Measurements from ENCODE around the gene PTPRS.

PTPRS gene

DNA sequence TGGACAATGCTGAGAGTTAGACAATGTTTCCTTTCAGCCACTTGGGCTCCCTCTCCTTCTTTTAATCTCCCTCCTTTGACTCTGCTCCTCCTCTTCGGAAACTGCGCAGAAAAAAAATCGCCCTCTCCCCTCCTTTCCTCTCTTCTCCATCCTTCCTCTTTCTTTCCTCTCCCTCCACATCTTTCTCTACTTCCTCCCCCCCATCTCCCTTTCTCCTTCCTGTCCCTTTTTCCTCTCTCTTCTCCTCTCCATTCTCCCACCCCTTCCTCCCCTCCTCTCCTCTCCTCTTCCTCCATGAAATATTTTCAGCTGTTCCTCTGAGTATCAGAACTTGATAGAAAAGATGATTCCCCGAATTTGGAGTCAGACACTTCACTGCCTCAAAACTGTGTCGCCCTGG, 15.1 kb upstream of the PTPRS start:
- Histone ChIP-seq H3K36me3 (ENCODE audit: control insufficient read depth in 1 of 2, insufficient read depth in 2 of 2, low read length in 2 of 2) (no peaks in the 10 kb centered on the region), H3K9me3 (ENCODE audit: control insufficient read depth in 1 of 2, low read length in 2 of 2) (no peaks in the 10 kb centered on the region), H3K27me3 (ENCODE audit: control insufficient read depth in 1 of 2, insufficient read depth in 2 of 2, low read length in 2 of 2) (peaks cover 3% of the 10 kb centered on the region in 2 donors), H3K27ac (ENCODE audit: low read depth, low read length) (no peak overlapping the region), H3K4me1 (ENCODE audit: control insufficient read depth in 1 of 2, insufficient read depth in 2 of 2, low read length in 2 of 2) (no peaks in the 10 kb centered on the region), H3K9ac (ENCODE audit: low read depth in 1 of 2, low read length in 2 of 2) (no peak overlapping the region), H3K4me3 (ENCODE audit: low read depth in 1 of 2, low read length in 2 of 2) (no peak overlapping the region)

DNA sequence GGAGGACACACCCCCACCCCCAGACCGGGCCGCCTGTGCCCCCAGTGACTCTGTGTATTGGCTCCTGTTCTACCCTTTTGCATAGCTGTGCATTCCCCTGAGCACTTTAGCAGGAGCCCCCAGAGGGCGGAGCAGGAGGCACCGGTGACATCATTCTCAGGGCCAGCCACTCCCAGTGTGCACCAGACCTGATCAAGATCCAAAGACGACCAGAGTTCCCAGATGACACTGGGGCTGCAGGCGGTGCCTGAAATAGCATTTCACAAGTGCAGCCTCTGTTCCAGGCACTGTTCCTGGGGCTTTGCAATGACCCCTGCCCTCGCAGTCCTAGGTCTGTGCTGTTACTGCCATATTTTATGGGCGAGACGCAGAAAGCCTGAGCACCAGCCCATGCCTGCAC, 14.5 kb upstream of the PTPRS start:
- no peak overlapping the region for H3K4me3 ChIP-seq (ENCODE audit: low read depth in 1 of 2, low read length in 2 of 2)
- H3K9me3 ChIP-seq (ENCODE audit: control insufficient read depth in 1 of 2, low read length in 2 of 2) = no peaks in the 10 kb centered on the region
- no peaks in the 10 kb centered on the region for H3K4me1 ChIP-seq (ENCODE audit: control insufficient read depth in 1 of 2, insufficient read depth in 2 of 2, low read length in 2 of 2)
- no peak overlapping the region for H3K9ac ChIP-seq (ENCODE audit: low read depth in 1 of 2, low read length in 2 of 2)
- no peak overlapping the region for H3K27ac ChIP-seq (ENCODE audit: low read depth, low read length)
- H3K27me3 ChIP-seq (ENCODE audit: control insufficient read depth in 1 of 2, insufficient read depth in 2 of 2, low read length in 2 of 2) = peaks cover 3% of the 10 kb centered on the region in 2 donors
- no peaks in the 10 kb centered on the region for H3K36me3 ChIP-seq (ENCODE audit: control insufficient read depth in 1 of 2, insufficient read depth in 2 of 2, low read length in 2 of 2)

DNA sequence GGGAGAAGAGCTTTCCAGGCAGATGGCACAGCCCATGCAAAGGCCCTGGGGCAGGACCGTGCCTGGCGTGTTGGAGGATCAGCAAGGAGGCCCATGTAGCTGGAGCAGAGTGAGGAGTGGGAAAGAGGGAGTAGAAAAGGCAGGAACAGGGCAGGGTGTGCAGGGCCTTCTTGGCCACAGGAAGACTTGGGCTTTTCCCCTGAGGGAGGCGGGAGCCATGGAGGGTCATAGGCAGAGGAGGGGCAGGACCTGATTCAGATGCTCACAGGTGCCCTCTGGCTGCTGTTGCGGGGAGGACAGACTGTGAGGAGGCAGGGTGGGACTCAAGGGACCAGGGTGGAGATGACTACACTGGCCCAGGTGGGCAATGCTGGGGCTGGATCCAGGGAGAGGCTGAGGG, 13.8 kb upstream of the PTPRS start:
- H3K4me3 ChIP-seq (ENCODE audit: low read depth in 1 of 2, low read length in 2 of 2) = no peak overlapping the region
- H3K4me1 ChIP-seq (ENCODE audit: control insufficient read depth in 1 of 2, insufficient read depth in 2 of 2, low read length in 2 of 2) = no peaks in the 10 kb centered on the region
- no peak overlapping the region for H3K9ac ChIP-seq (ENCODE audit: low read depth in 1 of 2, low read length in 2 of 2)
- no peaks in the 10 kb centered on the region for H3K36me3 ChIP-seq (ENCODE audit: control insufficient read depth in 1 of 2, insufficient read depth in 2 of 2, low read length in 2 of 2)
- H3K27ac ChIP-seq (ENCODE audit: low read depth, low read length) = no peak overlapping the region
- peaks cover 3% of the 10 kb centered on the region in 2 donors for H3K27me3 ChIP-seq (ENCODE audit: control insufficient read depth in 1 of 2, insufficient read depth in 2 of 2, low read length in 2 of 2)
- no peaks in the 10 kb centered on the region for H3K9me3 ChIP-seq (ENCODE audit: control insufficient read depth in 1 of 2, low read length in 2 of 2)

DNA sequence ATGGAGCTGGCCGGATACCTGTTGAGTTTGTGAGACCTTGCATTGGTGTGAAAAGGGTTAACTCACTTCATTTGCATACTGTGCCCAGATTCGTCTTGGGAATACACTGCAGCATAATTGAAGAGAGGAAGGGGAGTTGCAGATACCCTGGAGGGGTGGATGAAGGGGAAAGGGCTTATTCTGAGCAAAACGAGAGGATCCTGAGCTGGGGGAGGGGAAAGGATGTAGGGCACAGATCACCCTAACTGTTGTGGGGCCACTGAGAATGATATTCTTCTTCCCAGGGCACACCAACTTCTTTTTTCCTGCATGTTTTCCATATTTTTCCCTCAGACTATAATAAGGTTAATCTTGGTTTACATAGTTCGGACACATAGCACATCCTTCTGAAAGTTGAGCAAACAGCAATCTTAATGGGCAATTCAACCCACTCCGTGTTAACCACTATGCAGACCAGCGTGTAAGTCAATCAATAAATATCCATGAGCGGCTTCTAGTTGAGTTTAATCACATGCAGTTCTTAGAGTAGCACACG, 11.7 kb upstream of the PTPRS start:
- Histone ChIP-seq H3K27me3 (ENCODE audit: control insufficient read depth in 1 of 2, insufficient read depth in 2 of 2, low read length in 2 of 2) (peaks cover 0 to 3% of the 10 kb centered on the region in 2 donors), H3K4me1 (ENCODE audit: control insufficient read depth in 1 of 2, insufficient read depth in 2 of 2, low read length in 2 of 2) (no peaks in the 10 kb centered on the region), H3K9me3 (ENCODE audit: control insufficient read depth in 1 of 2, low read length in 2 of 2) (no peaks in the 10 kb centered on the region), H3K36me3 (ENCODE audit: control insufficient read depth in 1 of 2, insufficient read depth in 2 of 2, low read length in 2 of 2) (no peaks in the 10 kb centered on the region), H3K9ac (ENCODE audit: low read depth in 1 of 2, low read length in 2 of 2) (no peak overlapping the region), H3K27ac (ENCODE audit: low read depth, low read length) (no peak overlapping the region), H3K4me3 (ENCODE audit: low read depth in 1 of 2, low read length in 2 of 2) (no peak overlapping the region)

DNA sequence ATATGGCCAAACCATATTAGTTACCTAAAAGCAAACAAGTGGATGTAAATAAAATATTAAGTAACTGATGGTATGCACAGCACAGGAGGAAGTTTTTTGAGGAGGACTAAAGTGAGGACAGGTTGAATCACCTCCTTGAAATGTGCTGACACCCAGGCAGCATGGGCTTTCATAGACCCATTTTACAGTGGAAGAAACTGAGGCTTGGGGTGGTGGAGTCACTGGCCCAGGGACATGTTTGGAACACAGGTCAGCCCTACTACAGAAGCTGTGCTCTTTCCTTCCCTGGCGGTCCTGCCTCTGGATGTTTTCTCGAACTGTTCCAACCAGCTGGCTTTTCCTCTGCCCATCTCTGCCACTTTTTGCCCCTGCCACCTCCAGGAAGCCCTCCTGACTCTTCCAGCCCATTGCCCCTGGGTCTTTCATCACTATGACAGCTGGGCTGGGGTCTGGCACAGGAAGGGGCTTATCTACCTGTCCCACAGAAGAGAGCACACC, 11.2 kb upstream of the PTPRS start:
- H3K4me3 ChIP-seq (ENCODE audit: low read depth in 1 of 2, low read length in 2 of 2) = no peak overlapping the region
- H3K27ac ChIP-seq (ENCODE audit: low read depth, low read length) = no peak overlapping the region
- H3K36me3 ChIP-seq (ENCODE audit: control insufficient read depth in 1 of 2, insufficient read depth in 2 of 2, low read length in 2 of 2) = no peaks in the 10 kb centered on the region
- H3K9ac ChIP-seq (ENCODE audit: low read depth in 1 of 2, low read length in 2 of 2) = no peak overlapping the region
- H3K4me1 ChIP-seq (ENCODE audit: control insufficient read depth in 1 of 2, insufficient read depth in 2 of 2, low read length in 2 of 2) = no peaks in the 10 kb centered on the region
- no peaks in the 10 kb centered on the region for H3K9me3 ChIP-seq (ENCODE audit: control insufficient read depth in 1 of 2, low read length in 2 of 2)
- peaks cover 0 to 3% of the 10 kb centered on the region in 2 donors for H3K27me3 ChIP-seq (ENCODE audit: control insufficient read depth in 1 of 2, insufficient read depth in 2 of 2, low read length in 2 of 2)

DNA sequence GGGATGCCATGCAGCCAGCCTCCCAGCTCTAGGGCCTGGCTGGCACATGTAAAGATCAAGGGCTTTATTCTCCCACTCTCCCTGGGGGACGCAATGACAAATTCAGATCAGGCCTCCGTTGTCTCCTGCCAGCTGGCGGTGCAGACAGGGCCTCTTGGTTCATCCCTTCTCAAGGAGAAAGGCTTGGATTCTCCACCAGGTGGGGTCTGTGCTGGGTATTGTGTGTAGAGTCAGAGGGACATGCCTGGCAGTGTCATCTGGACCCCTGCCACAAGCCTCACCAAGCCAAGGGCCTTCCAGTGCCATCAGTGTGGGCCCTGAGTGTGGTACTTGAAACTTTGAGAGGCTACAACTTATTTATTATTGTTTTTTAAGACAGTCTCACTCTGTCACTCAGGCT, 8.4 kb upstream of the PTPRS start:
- Histone ChIP-seq H3K27me3 (ENCODE audit: control insufficient read depth in 1 of 2, insufficient read depth in 2 of 2, low read length in 2 of 2) (no peaks in the 10 kb centered on the region), H3K4me3 (ENCODE audit: low read depth in 1 of 2, low read length in 2 of 2) (no peak overlapping the region), H3K9ac (ENCODE audit: low read depth in 1 of 2, low read length in 2 of 2) (no peak overlapping the region), H3K4me1 (ENCODE audit: control insufficient read depth in 1 of 2, insufficient read depth in 2 of 2, low read length in 2 of 2) (no peaks in the 10 kb centered on the region), H3K27ac (ENCODE audit: low read depth, low read length) (no peak overlapping the region), H3K36me3 (ENCODE audit: control insufficient read depth in 1 of 2, insufficient read depth in 2 of 2, low read length in 2 of 2) (no peaks in the 10 kb centered on the region), H3K9me3 (ENCODE audit: control insufficient read depth in 1 of 2, low read length in 2 of 2) (no peaks in the 10 kb centered on the region)

DNA sequence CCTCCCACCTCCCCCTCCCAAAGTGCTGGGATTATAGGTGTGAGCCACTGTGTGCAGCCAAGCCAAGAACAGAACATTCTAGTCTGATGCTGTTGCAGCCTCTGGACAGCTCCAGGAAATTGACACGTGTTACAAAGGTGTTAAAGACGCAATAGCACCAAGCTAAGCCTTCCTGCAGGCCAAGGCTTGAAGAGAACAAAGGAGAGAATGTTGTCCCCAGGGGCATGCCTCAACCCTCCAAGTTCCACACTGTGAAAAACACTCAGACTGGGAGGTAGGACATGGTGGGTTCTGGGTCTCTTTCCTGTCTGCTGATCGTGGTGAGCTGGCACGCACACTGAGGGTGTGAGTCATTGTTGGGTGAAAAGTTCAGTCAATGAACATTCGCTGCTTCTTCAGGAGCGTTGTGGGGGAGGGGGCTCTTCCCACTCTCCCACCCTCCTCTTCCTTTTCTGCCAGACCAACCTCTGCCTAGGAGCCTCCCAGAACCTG, 5.3 kb upstream of the PTPRS start:
- no peaks in the 10 kb centered on the region for H3K36me3 ChIP-seq (ENCODE audit: control insufficient read depth in 1 of 2, insufficient read depth in 2 of 2, low read length in 2 of 2)
- H3K9me3 ChIP-seq (ENCODE audit: control insufficient read depth in 1 of 2, low read length in 2 of 2) = no peaks in the 10 kb centered on the region
- H3K27me3 ChIP-seq (ENCODE audit: control insufficient read depth in 1 of 2, insufficient read depth in 2 of 2, low read length in 2 of 2) = peaks cover 2 to 6% of the 10 kb centered on the region in 2 donors
- no peaks in the 10 kb centered on the region for H3K4me1 ChIP-seq (ENCODE audit: control insufficient read depth in 1 of 2, insufficient read depth in 2 of 2, low read length in 2 of 2)
- H3K4me3 ChIP-seq (ENCODE audit: low read depth in 1 of 2, low read length in 2 of 2) = no peak overlapping the region
- no peak overlapping the region for H3K9ac ChIP-seq (ENCODE audit: low read depth in 1 of 2, low read length in 2 of 2)
- no peak overlapping the region for H3K27ac ChIP-seq (ENCODE audit: low read depth, low read length)

DNA sequence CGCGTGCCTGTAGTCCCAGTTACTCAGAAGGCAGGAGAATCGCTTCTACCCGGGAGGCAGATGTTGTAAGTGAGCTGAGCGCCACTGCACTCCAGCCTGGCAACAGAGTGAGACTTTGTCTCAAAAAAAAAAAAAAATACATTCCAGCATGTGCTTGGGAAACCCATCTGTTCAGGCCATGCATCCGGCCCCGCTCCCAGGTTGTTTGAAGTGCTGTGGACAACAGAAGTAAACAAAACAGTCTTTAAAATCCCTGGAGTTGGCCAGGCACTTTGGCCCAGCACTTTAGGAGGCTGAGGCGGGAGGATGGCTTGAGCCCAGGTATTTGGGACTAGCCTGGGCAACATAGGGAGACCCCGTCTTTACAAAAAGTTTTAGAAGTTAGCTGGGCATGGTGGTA, 3.2 kb upstream of the PTPRS start:
- no peaks in the 10 kb centered on the region for H3K36me3 ChIP-seq (ENCODE audit: control insufficient read depth in 1 of 2, insufficient read depth in 2 of 2, low read length in 2 of 2)
- H3K27me3 ChIP-seq (ENCODE audit: control insufficient read depth in 1 of 2, insufficient read depth in 2 of 2, low read length in 2 of 2) = peaks cover 9 to 17% of the 10 kb centered on the region in 2 donors
- H3K27ac ChIP-seq (ENCODE audit: low read depth, low read length) = no peak overlapping the region
- H3K4me1 ChIP-seq (ENCODE audit: control insufficient read depth in 1 of 2, insufficient read depth in 2 of 2, low read length in 2 of 2) = no peaks in the 10 kb centered on the region
- no peak overlapping the region for H3K4me3 ChIP-seq (ENCODE audit: low read depth in 1 of 2, low read length in 2 of 2)
- no peaks in the 10 kb centered on the region for H3K9me3 ChIP-seq (ENCODE audit: control insufficient read depth in 1 of 2, low read length in 2 of 2)
- no peak overlapping the region for H3K9ac ChIP-seq (ENCODE audit: low read depth in 1 of 2, low read length in 2 of 2)

DNA sequence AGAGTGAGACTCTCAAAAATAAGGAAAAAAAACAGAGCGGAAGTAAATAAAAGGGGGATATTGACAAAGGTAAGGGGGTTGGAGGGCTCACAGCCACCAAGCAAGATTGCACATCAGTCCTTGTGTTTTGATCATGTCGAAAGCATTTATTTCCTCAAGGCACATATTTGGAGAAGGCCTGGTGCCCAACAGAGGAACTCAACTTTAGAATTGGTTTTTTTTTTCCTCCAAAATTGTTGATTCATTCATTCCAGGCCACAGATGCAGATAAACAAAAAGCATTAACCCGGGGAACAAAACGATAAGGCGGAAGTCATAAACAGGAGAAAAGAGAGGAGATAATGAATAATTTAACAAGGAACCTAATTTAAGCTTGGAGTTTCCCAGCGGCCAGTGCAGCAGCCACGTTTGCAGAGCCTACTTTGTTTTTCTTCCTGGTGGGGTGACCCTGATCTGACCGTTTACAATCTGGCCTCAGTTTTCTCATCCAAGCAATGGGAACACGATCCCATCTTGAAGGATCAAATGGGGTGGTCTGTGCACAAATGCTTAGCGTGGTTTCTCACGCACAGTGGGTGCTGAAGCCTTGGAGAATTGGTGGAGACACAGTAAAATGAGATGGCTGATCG, 2.1 kb upstream of the PTPRS start:
- no peak overlapping the region for H3K4me3 ChIP-seq (ENCODE audit: low read depth in 1 of 2, low read length in 2 of 2)
- no peak overlapping the region for H3K9ac ChIP-seq (ENCODE audit: low read depth in 1 of 2, low read length in 2 of 2)
- no peak overlapping the region for H3K27ac ChIP-seq (ENCODE audit: low read depth, low read length)
- H3K9me3 ChIP-seq (ENCODE audit: control insufficient read depth in 1 of 2, low read length in 2 of 2) = no peaks in the 10 kb centered on the region
- no peaks in the 10 kb centered on the region for H3K4me1 ChIP-seq (ENCODE audit: control insufficient read depth in 1 of 2, insufficient read depth in 2 of 2, low read length in 2 of 2)
- H3K36me3 ChIP-seq (ENCODE audit: control insufficient read depth in 1 of 2, insufficient read depth in 2 of 2, low read length in 2 of 2) = no peaks in the 10 kb centered on the region
- H3K27me3 ChIP-seq (ENCODE audit: control insufficient read depth in 1 of 2, insufficient read depth in 2 of 2, low read length in 2 of 2) = peaks cover 12 to 26% of the 10 kb centered on the region in 2 donors

DNA sequence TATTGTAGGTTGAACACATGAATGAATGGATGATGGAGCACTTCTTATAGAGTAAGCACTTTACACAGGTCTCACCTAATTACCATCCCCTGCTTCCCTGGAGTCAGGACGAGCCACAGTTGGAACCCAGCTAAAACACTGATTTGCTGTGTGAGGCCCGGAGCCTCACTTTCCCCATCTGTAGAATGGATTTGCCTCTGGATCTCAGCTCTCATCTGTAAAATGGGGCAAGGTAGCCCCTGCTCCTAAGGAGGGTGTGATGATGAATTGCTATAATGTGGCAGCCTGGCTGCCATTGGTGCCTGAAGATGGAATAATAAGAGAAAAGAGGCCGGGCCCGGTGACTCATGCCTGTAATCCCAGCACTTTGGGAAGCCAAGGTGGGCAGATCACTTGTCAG, 1.4 kb upstream of the PTPRS start:
- peaks cover 18 to 28% of the 10 kb centered on the region in 2 donors for H3K27me3 ChIP-seq (ENCODE audit: control insufficient read depth in 1 of 2, insufficient read depth in 2 of 2, low read length in 2 of 2)
- no peaks in the 10 kb centered on the region for H3K9me3 ChIP-seq (ENCODE audit: control insufficient read depth in 1 of 2, low read length in 2 of 2)
- no peaks in the 10 kb centered on the region for H3K4me1 ChIP-seq (ENCODE audit: control insufficient read depth in 1 of 2, insufficient read depth in 2 of 2, low read length in 2 of 2)
- no peak overlapping the region for H3K4me3 ChIP-seq (ENCODE audit: low read depth in 1 of 2, low read length in 2 of 2)
- no peaks in the 10 kb centered on the region for H3K36me3 ChIP-seq (ENCODE audit: control insufficient read depth in 1 of 2, insufficient read depth in 2 of 2, low read length in 2 of 2)
- H3K27ac ChIP-seq (ENCODE audit: low read depth, low read length) = no peak overlapping the region
- H3K9ac ChIP-seq (ENCODE audit: low read depth in 1 of 2, low read length in 2 of 2) = no peak overlapping the region
